ENCODE results near the gene PJVK. TPM values are rescaled to one million over a fixed set of nuclear protein-coding genes. Genes with fewer than 3 reads are reported as not detected.
A peak's percentile ranks its signal among the peaks of the same experiment; 100 is the strongest.

PJVK gene
- total RNA-seq, 1 donor from 2014 or later, result 0.91 TPM

DNA sequence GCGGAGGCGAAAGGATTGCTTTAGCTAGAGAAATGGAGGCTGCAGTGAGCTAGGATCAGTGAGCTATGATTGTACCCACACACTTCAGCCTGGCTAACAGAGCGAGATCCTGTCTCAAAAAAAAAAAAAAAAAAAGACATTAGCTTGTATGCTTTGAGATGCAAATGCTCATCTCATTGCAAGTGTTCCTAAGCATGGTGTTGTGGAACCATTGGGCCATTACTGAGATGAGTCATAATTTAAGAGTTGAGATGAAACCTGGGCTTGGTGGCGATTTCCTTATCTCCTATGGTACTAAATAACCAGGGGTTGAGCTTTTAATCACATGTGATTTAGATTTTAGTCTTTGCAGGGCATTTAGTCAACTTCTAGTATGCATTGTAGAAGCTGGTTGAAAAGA lies 31.3 kb downstream of the PJVK start:
- Histone ChIP-seq H3K9me3 (replicated peaks) (no peaks in the 10 kb centered on the region), H3K27me3 (ENCODE audit: low read depth) (no peaks in the 10 kb centered on the region), H3K4me1 (peaks cover 74% of the 10 kb centered on the region), H3K4me3 (peak overlapping the region; percentile 83), H3K27ac (replicated peaks) (no peak overlapping the region), H3K36me3 (peaks cover 10% of the 10 kb centered on the region)
- intact Hi-C loops (cut with micrococcal nuclease), result no loop called here
- DNase-seq, result no peak
- TF ChIP-seq, protein P1, sequence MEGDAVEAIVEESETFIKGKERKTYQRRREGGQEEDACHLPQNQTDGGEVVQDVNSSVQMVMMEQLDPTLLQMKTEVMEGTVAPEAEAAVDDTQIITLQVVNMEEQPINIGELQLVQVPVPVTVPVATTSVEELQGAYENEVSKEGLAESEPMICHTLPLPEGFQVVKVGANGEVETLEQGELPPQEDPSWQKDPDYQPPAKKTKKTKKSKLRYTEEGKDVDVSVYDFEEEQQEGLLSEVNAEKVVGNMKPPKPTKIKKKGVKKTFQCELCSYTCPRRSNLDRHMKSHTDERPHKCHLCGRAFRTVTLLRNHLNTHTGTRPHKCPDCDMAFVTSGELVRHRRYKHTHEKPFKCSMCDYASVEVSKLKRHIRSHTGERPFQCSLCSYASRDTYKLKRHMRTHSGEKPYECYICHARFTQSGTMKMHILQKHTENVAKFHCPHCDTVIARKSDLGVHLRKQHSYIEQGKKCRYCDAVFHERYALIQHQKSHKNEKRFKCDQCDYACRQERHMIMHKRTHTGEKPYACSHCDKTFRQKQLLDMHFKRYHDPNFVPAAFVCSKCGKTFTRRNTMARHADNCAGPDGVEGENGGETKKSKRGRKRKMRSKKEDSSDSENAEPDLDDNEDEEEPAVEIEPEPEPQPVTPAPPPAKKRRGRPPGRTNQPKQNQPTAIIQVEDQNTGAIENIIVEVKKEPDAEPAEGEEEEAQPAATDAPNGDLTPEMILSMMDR (IDR thresholded peaks at IDR 0.05; ENCODE audit: borderline replicate concordance), result no peak

GRCh38 chr2:178484245-178485041 lies 33.3 kb downstream of the PJVK start:
- peak; percentile 27 for DNase-seq
- intact Hi-C loops (cut with micrococcal nuclease), result no loop called here
- Histone ChIP-seq H3K9me3 (replicated peaks) (no peaks in the 10 kb centered on the region), H3K27ac (replicated peaks) (peak overlapping the region; percentile 40), H3K4me3 (peak overlapping the region; percentile 9), H3K4me1 (peaks cover 56% of the 10 kb centered on the region), H3K27me3 (ENCODE audit: low read depth) (no peaks in the 10 kb centered on the region), H3K36me3 (peaks cover 14% of the 10 kb centered on the region)
- TF ChIP-seq, protein P1 (IDR thresholded peaks at IDR 0.05; ENCODE audit: borderline replicate concordance), result no peak

DNA sequence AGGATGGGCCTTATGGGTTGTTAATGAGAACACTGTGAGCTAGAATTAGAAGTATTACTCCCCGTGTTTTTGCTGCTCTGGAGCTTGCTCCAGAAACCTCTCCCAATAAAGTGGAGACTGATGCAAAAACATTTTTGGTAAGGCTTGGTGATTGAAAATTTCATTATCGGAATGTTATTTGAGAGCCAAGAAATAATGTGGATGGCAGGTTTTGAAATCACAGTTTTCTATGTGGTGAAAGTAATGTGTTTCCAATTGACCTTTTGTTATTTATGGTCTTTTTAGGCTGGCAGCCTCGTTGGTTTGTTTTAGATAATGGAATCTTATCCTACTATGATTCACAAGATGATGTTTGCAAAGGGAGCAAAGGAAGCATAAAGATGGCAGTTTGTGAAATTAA lies 34.2 kb downstream of the PJVK start:
- TF ChIP-seq, protein P1 (IDR thresholded peaks at IDR 0.05; ENCODE audit: borderline replicate concordance), result no peak
- no peak overlapping the region for H3K27ac ChIP-seq (replicated peaks)
- H3K9me3 ChIP-seq (replicated peaks), result no peaks in the 10 kb centered on the region
- H3K27me3 ChIP-seq (ENCODE audit: low read depth), result no peaks in the 10 kb centered on the region
- DNase-seq, result no peak
- H3K4me3 ChIP-seq, result no peak overlapping the region
- H3K36me3 ChIP-seq, result peaks cover 16% of the 10 kb centered on the region
- peaks cover 50% of the 10 kb centered on the region for H3K4me1 ChIP-seq
- intact Hi-C loops (cut with micrococcal nuclease), result no loop called here

DNA sequence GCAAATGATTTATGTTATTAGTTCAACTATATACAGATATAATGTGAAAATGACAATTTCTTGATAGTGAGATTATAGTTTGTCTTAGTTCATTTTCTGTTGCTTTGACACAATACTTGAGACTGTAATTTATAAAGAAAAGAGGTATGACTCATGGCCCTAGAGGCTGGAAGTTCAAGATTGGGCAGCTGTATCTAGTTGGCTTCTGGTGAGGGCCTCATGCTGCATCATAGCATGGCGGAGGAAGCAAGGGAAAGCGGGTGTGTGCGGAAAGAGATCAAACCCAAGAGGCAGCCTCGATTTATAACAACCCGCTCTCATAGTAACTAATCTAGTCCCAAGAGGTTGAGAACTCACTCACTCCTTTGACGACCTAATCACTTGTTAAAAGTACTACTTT lies 40.4 kb downstream of the PJVK start:
- TF ChIP-seq, protein P1 (IDR thresholded peaks at IDR 0.05; ENCODE audit: borderline replicate concordance), result no peak
- Histone ChIP-seq H3K27ac (replicated peaks) (no peak overlapping the region), H3K36me3 (peaks cover 70% of the 10 kb centered on the region), H3K27me3 (ENCODE audit: low read depth) (no peaks in the 10 kb centered on the region), H3K4me3 (no peak overlapping the region), H3K9me3 (replicated peaks) (no peaks in the 10 kb centered on the region), H3K4me1 (no peaks in the 10 kb centered on the region)
- intact Hi-C loops (cut with micrococcal nuclease), result no loop called here
- no peak for DNase-seq

DNA sequence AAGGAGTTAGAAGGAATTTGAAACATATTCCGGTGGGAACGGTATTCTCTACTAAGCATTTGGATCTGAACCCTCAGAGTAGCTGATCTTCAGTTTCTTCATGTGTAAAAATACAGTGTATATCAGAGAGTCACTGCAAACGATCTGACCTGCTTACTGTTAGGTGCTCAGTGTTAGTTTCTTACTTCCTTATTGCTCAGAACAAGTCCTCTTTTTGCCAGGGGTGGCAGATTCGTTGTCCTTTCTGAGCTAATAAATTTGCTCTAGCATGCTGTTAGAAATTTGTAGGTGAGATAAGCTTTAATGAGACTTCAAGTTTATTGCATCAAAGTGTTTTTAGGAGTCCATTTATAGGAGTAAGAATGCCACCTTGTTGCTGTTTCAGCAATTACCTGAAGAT lies 44.9 kb downstream of the PJVK start:
- Histone ChIP-seq H3K4me1 (peaks cover 8% of the 10 kb centered on the region), H3K27me3 (ENCODE audit: low read depth) (no peaks in the 10 kb centered on the region), H3K27ac (replicated peaks) (no peak overlapping the region), H3K9me3 (replicated peaks) (no peaks in the 10 kb centered on the region), H3K4me3 (no peak overlapping the region), H3K36me3 (peaks cover 93% of the 10 kb centered on the region)
- no peak for DNase-seq
- TF ChIP-seq, protein P1 (IDR thresholded peaks at IDR 0.05; ENCODE audit: borderline replicate concordance), result no peak
- intact Hi-C loops (cut with micrococcal nuclease), result no loop called here
